K562 (cell line): Measurements from ENCODE around the gene ATXN1L. TPM values are rescaled to one million over a fixed set of nuclear protein-coding genes. Genes with fewer than 3 reads are reported as not detected.
A peak's percentile ranks its signal among the peaks of the same experiment; 100 is the strongest.

Experiments used
- ELF2 ChIP-seq: fragments of 250-450 bp; sonication (Bioruptor Pico); IDR thresholded peaks from 2 replicates; pipeline ENCODE4 v1.5.0; 2021; ENCODE audit warnings: mild to moderate bottlenecking
- HDAC2 ChIP-seq: fragments of 450-650 bp; IDR thresholded peaks from 2 replicates; pipeline ENCODE4 v1.6.1; 2016; ENCODE audit warnings: mild to moderate bottlenecking
- HNRNPLL ChIP-seq: fragments of 200-400 bp; formaldehyde crosslinking; IDR thresholded peaks from 2 replicates; pipeline ENCODE4 v1.6.1; 2017; ENCODE audit warnings: low read length, low read depth, mild to moderate bottlenecking; ENCODE audit not compliant: poor library complexity, severe bottlenecking
- MTF1 ChIP-seq: fragments of 250-450 bp; sonication (Bioruptor Pico); IDR thresholded peaks from 2 replicates; pipeline ENCODE4 v1.9.0; 2021; ENCODE audit warnings: moderate library complexity, mild to moderate bottlenecking, inconsistent platforms, borderline replicate concordance
- NFYB ChIP-seq: IDR thresholded peaks from 2 replicates; pipeline ENCODE4 v1.6.1; 2011; ENCODE audit warnings: mild to moderate bottlenecking, moderate library complexity; ENCODE audit not compliant: insufficient read length; ENCODE audit errors: extremely low read depth
- NR4A1 ChIP-seq, 2 experiments: fragments of 250-450 bp in 1 of 2; fragments of 450-650 bp in 1 of 2; sonication (Bioruptor Pico) in 1 of 2; IDR thresholded peaks; 2 replicates each; pipeline versions ENCODE4 v1.4.0 to v1.6.1; 2016 to 2020; ENCODE audit warnings: mild to moderate bottlenecking in 2 of 2, missing compliant biosample characterization in 1 of 2, missing genetic modification characterization in 1 of 2, moderate library complexity in 1 of 2
- OTX1 ChIP-seq: fragments of 450-650 bp; formaldehyde crosslinking; IDR thresholded peaks from 2 replicates; pipeline ENCODE4 v1.4.0; 2022; ENCODE audit warnings: mild to moderate bottlenecking
- POLR2H ChIP-seq: IDR thresholded peaks from 2 replicates; pipeline ENCODE4 v1.6.1; 2016; ENCODE audit warnings: missing genetic modification characterization, low read depth, mild to moderate bottlenecking, control low read depth, missing compliant biosample characterization, moderate library complexity
- SMAD1 ChIP-seq: fragments of 150-350 bp; IDR thresholded peaks from 2 replicates; pipeline ENCODE4 v1.6.1; 2014; ENCODE audit warnings: low read length, low read depth; ENCODE audit not compliant: partially characterized antibody
- STAT5A ChIP-seq: IDR thresholded peaks from 2 replicates; pipeline ENCODE4 v1.6.1; 2012; ENCODE audit warnings: low read length, inconsistent platforms, borderline replicate concordance
- TAF1 ChIP-seq: IDR thresholded peaks from 2 replicates; pipeline ENCODE4 v1.6.1; 2011; ENCODE audit warnings: mild to moderate bottlenecking, low read length, moderate library complexity; ENCODE audit not compliant: insufficient read depth, control insufficient read depth, severe bottlenecking; ENCODE audit errors: extremely low read depth
- TBP ChIP-seq: optimal IDR thresholded peaks from 2 replicates; pipeline ENCODE3; 2011; ENCODE audit warnings: low read depth, low read length, improper control_type of control experiment
- ZBTB26 ChIP-seq: fragments of 450-650 bp; formaldehyde crosslinking; IDR thresholded peaks from 2 replicates; pipeline ENCODE4 v1.4.0; 2022; ENCODE audit warnings: missing genetic modification characterization
- ZFP36 ChIP-seq: fragments of 150-350 bp; IDR thresholded peaks from 2 replicates; pipeline ENCODE4 v1.6.1; 2018; ENCODE audit warnings: low read length, low read depth; ENCODE audit not compliant: partially characterized antibody
- ZMIZ1 ChIP-seq, 2 experiments: fragments of 150-350 bp in 1 of 2; IDR thresholded peaks; 2 replicates each; pipeline ENCODE4 v1.6.1; 2012 to 2016; ENCODE audit warnings: low read depth in 2 of 2, low read length in 2 of 2, mild to moderate bottlenecking in 1 of 2, moderate library complexity in 1 of 2
- ZNF592 ChIP-seq: fragments of 450-650 bp; IDR thresholded peaks from 2 replicates; pipeline ENCODE4 v1.6.1; 2017; ENCODE audit warnings: antibody characterized with exemption, mild to moderate bottlenecking
- polyA plus RNA-seq, 8 experiments: library from polyadenylated mRNA; depleted of rRNA in 4 of 8; stranded (reverse) in 5 of 8; unstranded in 3 of 8; fragments of >200 nt; fragmentation: Nextera tagmentation in 2 of 8; fragmentation: Illumina TruSeq in 1 of 8; extraction: Ambion mirVana in 2 of 8; extraction: Trizol in 1 of 8; gene quantifications; 2 replicates each; pipeline versions ENCODE4 v1.2.1 to v1.2.3, GENCODE V29; 2011 to 2014; ENCODE audit warnings: inconsistent platforms in 1 of 8, missing spikeins in 1 of 8
- total RNA-seq, 7 experiments: library from RNA; depleted of rRNA in 6 of 7; stranded (reverse); fragments of >200 nt in 6 of 7; fragmentation: Illumina TruSeq in 2 of 7; extraction: Trizol in 2 of 7; gene quantifications; 2 replicates each; pipeline versions ENCODE4 v1.2.1 to v1.2.3, GENCODE V29; 2011 to 2021; ENCODE audit warnings: low replicate concordance in 1 of 7

The ATXN1L gene
- total and polyA plus RNA-seq, 9 of the 15 experiments (the other 6 are each of a cell fraction or from before 2014, with no cell fraction given): 1.4 to 11.3 (median 9.3) TPM

GRCh38 chr16:71894921-71895678, 49.3 kb downstream of the ATXN1L start, which contains the start of gene IST1 (continued):
- 0 out of 2 replicates have a peak, but pooled peaks have one; percentile 62 for TF ChIP-seq NR4A1 (CRISPR knock-in tag; IDR thresholded peaks at IDR 0.05)
- TF ChIP-seq NR4A1 (tag; IDR thresholded peaks at IDR 0.05): peak; percentile 51
- TF ChIP-seq ELF2: no peak; the same call in 1 of the 2 replicates
- TF ChIP-seq ZMIZ1 (IDR thresholded peaks at IDR 0.05; ENCODE audit: low read depth in 2 of 2, low read length in 2 of 2): peak in 1 of 2 experiments; percentile 32; a peak in 1 of 4 replicates
- 0 out of 2 replicates have a peak, but pooled peaks have one; percentile 64 for TF ChIP-seq HDAC2
- TF ChIP-seq POLR2H (tag): peak; percentile 87
- TF ChIP-seq ZNF592: 0 out of 2 replicates have a peak, but pooled peaks have one; percentile 53
- peak; percentile 91 for TF ChIP-seq TBP
- peak; percentile 73 for TF ChIP-seq HNRNPLL
- no peak for TF ChIP-seq MTF1 (CRISPR knock-in tag)
- TF ChIP-seq ZFP36: peak; percentile 68
- peak; percentile 92 for TF ChIP-seq TAF1
- TF ChIP-seq OTX1: peak; percentile 65
- peak; percentile 27; the same call in 1 of the 2 replicates for TF ChIP-seq ZBTB26 (CRISPR knock-in tag)
- TF ChIP-seq STAT5A: no peak
- TF ChIP-seq NFYB: peak; percentile 46
- peak; percentile 60 for TF ChIP-seq SMAD1
